ENCODE measurements around the gene KLRK1.
A peak's percentile ranks its signal among the peaks of the same experiment; 100 is the strongest.

The KLRK1 gene

GRCh38 chr12:10363658-10363913 is 26.3 kb downstream of the KLRK1 start:
- ATAC-seq (ENCODE audit: low read depth) (no peak), DNase-seq (ENCODE audit: low spot score) (no peak)
- Histone ChIP-seq H3K27me3 (ENCODE audit: insufficient read depth, poor library complexity, severe bottlenecking) (no peaks in the 10 kb centered on the region), H3K4me3 (ENCODE audit: severe bottlenecking) (peak overlapping the region; percentile 39), H3K4me1 (ENCODE audit: insufficient read depth, poor library complexity, severe bottlenecking) (peaks cover 16% of the 10 kb centered on the region), H3K36me3 (ENCODE audit: low read depth) (no peaks in the 10 kb centered on the region), H3K9me3 (ENCODE audit: severe bottlenecking) (no peaks in the 10 kb centered on the region), H3K27ac (ENCODE audit: poor library complexity, severe bottlenecking) (peak overlapping the region; percentile 85)
- no peak for TF ChIP-seq CTCF (IDR thresholded peaks at IDR 0.05; ENCODE audit: poor library complexity, severe bottlenecking)

GRCh38 chr12:10362828-10363657 is 26.8 kb downstream of the KLRK1 start:
- Histone ChIP-seq H3K27ac (ENCODE audit: poor library complexity, severe bottlenecking) (peak overlapping the region; percentile 85), H3K27me3 (ENCODE audit: insufficient read depth, poor library complexity, severe bottlenecking) (no peaks in the 10 kb centered on the region), H3K9me3 (ENCODE audit: severe bottlenecking) (no peaks in the 10 kb centered on the region), H3K36me3 (ENCODE audit: low read depth) (no peaks in the 10 kb centered on the region), H3K4me3 (ENCODE audit: severe bottlenecking) (peak overlapping the region; percentile 39), H3K4me1 (ENCODE audit: insufficient read depth, poor library complexity, severe bottlenecking) (peaks cover 16% of the 10 kb centered on the region)
- DNase-seq (ENCODE audit: low spot score) (no peak), ATAC-seq (ENCODE audit: low read depth) (no peak)
- TF ChIP-seq CTCF (IDR thresholded peaks at IDR 0.05; ENCODE audit: poor library complexity, severe bottlenecking) = no peak

GRCh38 chr12:10362325-10362724 is 27.5 kb downstream of the KLRK1 start:
- H3K4me3 ChIP-seq (ENCODE audit: severe bottlenecking) = no peak overlapping the region
- DNase-seq (ENCODE audit: low spot score) = no peak
- peak overlapping the region; percentile 85 for H3K27ac ChIP-seq (ENCODE audit: poor library complexity, severe bottlenecking)
- H3K4me1 ChIP-seq (ENCODE audit: insufficient read depth, poor library complexity, severe bottlenecking) = peaks cover 16% of the 10 kb centered on the region
- H3K36me3 ChIP-seq (ENCODE audit: low read depth) = no peaks in the 10 kb centered on the region
- no peak for ATAC-seq (ENCODE audit: low read depth)
- H3K27me3 ChIP-seq (ENCODE audit: insufficient read depth, poor library complexity, severe bottlenecking) = no peaks in the 10 kb centered on the region
- no peak for TF ChIP-seq CTCF (IDR thresholded peaks at IDR 0.05; ENCODE audit: poor library complexity, severe bottlenecking)
- no peaks in the 10 kb centered on the region for H3K9me3 ChIP-seq (ENCODE audit: severe bottlenecking)

- Histone ChIP-seq H3K36me3 (ENCODE audit: low read depth) (no peaks in the 10 kb centered on the region), H3K9me3 (ENCODE audit: severe bottlenecking) (no peaks in the 10 kb centered on the region), H3K4me3 (ENCODE audit: severe bottlenecking) (no peak overlapping the region), H3K27ac (ENCODE audit: poor library complexity, severe bottlenecking) (peak overlapping the region; percentile 85), H3K27me3 (ENCODE audit: insufficient read depth, poor library complexity, severe bottlenecking) (no peaks in the 10 kb centered on the region), H3K4me1 (ENCODE audit: insufficient read depth, poor library complexity, severe bottlenecking) (peaks cover 16% of the 10 kb centered on the region)
- no peak for TF ChIP-seq CTCF (IDR thresholded peaks at IDR 0.05; ENCODE audit: poor library complexity, severe bottlenecking)
- DNase-seq (ENCODE audit: low spot score) = no peak
- ATAC-seq (ENCODE audit: low read depth) = no peak
Observed at GRCh38 chr12:10361622-10362021, 28.2 kb downstream of the KLRK1 start.

GRCh38 chr12:10361084-10361483 is 28.8 kb downstream of the KLRK1 start:
- no peaks in the 10 kb centered on the region for H3K9me3 ChIP-seq (ENCODE audit: severe bottlenecking)
- DNase-seq (ENCODE audit: low spot score) (no peak), ATAC-seq (ENCODE audit: low read depth) (no peak)
- H3K27ac ChIP-seq (ENCODE audit: poor library complexity, severe bottlenecking) = peak overlapping the region; percentile 85
- H3K36me3 ChIP-seq (ENCODE audit: low read depth) = no peaks in the 10 kb centered on the region
- TF ChIP-seq CTCF (IDR thresholded peaks at IDR 0.05; ENCODE audit: poor library complexity, severe bottlenecking) = no peak
- no peaks in the 10 kb centered on the region for H3K27me3 ChIP-seq (ENCODE audit: insufficient read depth, poor library complexity, severe bottlenecking)
- peaks cover 16% of the 10 kb centered on the region for H3K4me1 ChIP-seq (ENCODE audit: insufficient read depth, poor library complexity, severe bottlenecking)
- no peak overlapping the region for H3K4me3 ChIP-seq (ENCODE audit: severe bottlenecking)

Measured in RWPE2 (cell line).